GM23338 (cell line): Measurements from ENCODE around the gene FGFBP1. TPM values are rescaled to one million over a fixed set of nuclear protein-coding genes. Genes with fewer than 3 reads are reported as not detected.

Experiments
- ATAC-seq: fragments of 200-7000 bp; cut with Tn5 transposase; 3 replicates; pipeline ENCODE4 v1.9.1; 2020
- DNase-seq: peaks from one replicate; pipeline ENCODE4 v3.0.0-alpha.2; 2015; ENCODE audit warnings: low spot score
- H2AFZ ChIP-seq: fragments of 200-600 bp; sonication (generic); 2 replicates; pipeline ENCODE4 v1.8.0; 2016; ENCODE audit warnings: antibody characterized with exemption, mild to moderate bottlenecking, moderate library complexity
- H3F3A ChIP-seq: fragments of 200-600 bp; sonication (generic); replicated peaks from 2 replicates; pipeline ENCODE4 v1.8.0; 2017; ENCODE audit warnings: antibody characterized with exemption, mixed run types, low read depth
- H3K27ac ChIP-seq: fragments of 200-600 bp; sonication (generic); 2 replicates; pipeline ENCODE4 v1.6.1; 2016; ENCODE audit warnings: low read depth
- H3K27me3 ChIP-seq: fragments of 200-600 bp; sonication (generic); 2 replicates; pipeline ENCODE4 v1.8.0; 2016; ENCODE audit warnings: mild to moderate bottlenecking, mixed run types, moderate library complexity; ENCODE audit not compliant: insufficient read depth
- H3K36me3 ChIP-seq: fragments of 200-600 bp; sonication (generic); 2 replicates; pipeline ENCODE4 v1.8.0; 2016; ENCODE audit warnings: mild to moderate bottlenecking; ENCODE audit not compliant: insufficient read depth
- H3K4me1 ChIP-seq: fragments of 200-600 bp; sonication (generic); 2 replicates; pipeline ENCODE4 v1.8.0; 2016; ENCODE audit warnings: mild to moderate bottlenecking, moderate library complexity; ENCODE audit not compliant: insufficient read depth
- H3K4me2 ChIP-seq: fragments of 200-600 bp; sonication (generic); 2 replicates; pipeline ENCODE4 v1.7.1; 2017; ENCODE audit warnings: mixed run types
- H3K4me3 ChIP-seq: fragments of 200-600 bp; sonication (generic); 2 replicates; pipeline ENCODE4 v1.6.1; 2016; ENCODE audit warnings: mixed run types
- H3K79me2 ChIP-seq: fragments of 200-600 bp; sonication (generic); replicated peaks from 2 replicates; pipeline ENCODE4 v1.8.0; 2017; ENCODE audit warnings: mild to moderate bottlenecking; ENCODE audit not compliant: insufficient read depth
- H3K9me2 ChIP-seq: fragments of 200-600 bp; sonication (generic); 2 replicates; pipeline ENCODE4 v1.8.0; 2017; ENCODE audit not compliant: insufficient read depth
- H4K20me1 ChIP-seq: fragments of 200-600 bp; sonication (generic); replicated peaks from 2 replicates; pipeline ENCODE4 v1.8.0; 2017; ENCODE audit warnings: mild to moderate bottlenecking; ENCODE audit not compliant: insufficient read depth
- H3K27ac Mint-ChIP-seq: 2 replicates; pipeline ENCODE4 v1.8.0; 2020; ENCODE audit warnings: inconsistent platforms, mild to moderate bottlenecking, moderate library complexity, mixed read lengths
- H3K27me3 Mint-ChIP-seq: 3 replicates; pipeline ENCODE4 v1.8.0; 2022; ENCODE audit warnings: low read depth, mild to moderate bottlenecking, moderate library complexity, mixed read lengths, inconsistent platforms; ENCODE audit not compliant: insufficient read depth, poor library complexity
- H3K36me3 Mint-ChIP-seq: 3 replicates; pipeline ENCODE4 v1.8.0; 2021; ENCODE audit warnings: low read depth, mild to moderate bottlenecking, inconsistent platforms, moderate library complexity, mixed read lengths
- H3K4me1 Mint-ChIP-seq: 3 replicates; pipeline ENCODE4 v1.8.0; 2020; ENCODE audit warnings: mild to moderate bottlenecking, inconsistent platforms, mixed read lengths
- H3K4me3 Mint-ChIP-seq: 3 replicates; pipeline ENCODE4 v1.8.0; 2021; ENCODE audit warnings: moderate library complexity, mild to moderate bottlenecking, inconsistent platforms, mixed read lengths
- H3K9me3 Mint-ChIP-seq: 3 replicates; pipeline ENCODE4 v1.8.0; 2020; ENCODE audit warnings: moderate library complexity, mild to moderate bottlenecking, inconsistent platforms, mixed read lengths
- CREB1 ChIP-seq: fragments of 250-450 bp; sonication (Bioruptor Pico); IDR thresholded peaks from 2 replicates; pipeline ENCODE4 v1.5.0; 2020; ENCODE audit warnings: low read depth, mild to moderate bottlenecking, moderate library complexity
- NANOG ChIP-seq: IDR thresholded peaks from 2 replicates; pipeline ENCODE4 v1.6.1; 2016; ENCODE audit warnings: antibody characterized with exemption, borderline replicate concordance
- polyA plus RNA-seq: library from polyadenylated mRNA; unstranded; fragments of >200 nt; fragmentation: Nextera tagmentation; extraction: Ambion mirVana; gene quantifications from 2 replicates; pipeline ENCODE4 v1.2.1, GENCODE V29; 2016
- total RNA-seq: library from RNA; depleted of rRNA; stranded (reverse); fragments of >200 nt; shearing (Covaris generic); gene quantifications from 2 replicates; pipeline ENCODE4 v1.2.3, GENCODE V29; 2014
- TF ChIP-seq, protein P1 (sequence below), 2 experiments: fragments of 200-600 bp in 1 of 2; sonication (generic) in 1 of 2; conservative IDR thresholded peaks; 2 replicates each; pipeline versions ENCODE4 v1.5.1 to v1.6.1; 2016 to 2017; ENCODE audit warnings: antibody characterized with exemption in 2 of 2, low read depth in 2 of 2, mild to moderate bottlenecking in 2 of 2, moderate library complexity in 1 of 2
- TF ChIP-seq, protein P2 (sequence below): fragments of 250-450 bp; sonication (Bioruptor Pico); IDR thresholded peaks from 2 replicates; pipeline ENCODE4 v1.5.0; 2020; ENCODE audit warnings: mild to moderate bottlenecking, moderate library complexity

FGFBP1 gene
- total and polyA plus RNA-seq, 2 experiments from 2014 or later = 0.15 TPM; not detected in 1

DNA sequence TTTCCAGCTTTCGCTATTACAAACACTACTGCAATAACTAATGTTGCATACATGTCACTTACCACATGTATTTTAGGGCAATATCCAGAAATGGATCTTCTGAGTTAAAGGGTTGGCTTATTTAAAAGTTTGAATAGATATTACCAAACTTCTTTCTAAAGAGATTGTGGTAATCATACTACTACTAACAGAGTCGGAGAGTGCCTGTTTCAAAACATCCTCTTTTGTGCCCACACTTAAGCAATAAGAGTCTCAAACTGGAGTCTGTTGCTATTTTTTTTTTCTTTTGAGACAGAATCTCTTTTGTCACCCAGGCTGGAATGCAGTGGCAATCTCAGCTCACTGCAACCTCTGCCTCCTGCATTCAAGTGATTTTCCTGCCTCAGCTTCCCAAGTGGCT lies 35.8 kb downstream of the FGFBP1 start:
- H3K36me3 ChIP-seq = peaks cover 5% of the 10 kb centered on the region; the same call in 1 of the 2 replicates
- no peak overlapping the region for H2AFZ ChIP-seq
- peaks cover 6% of the 10 kb centered on the region for H3K4me1 ChIP-seq
- no peak overlapping the region for H3K27ac ChIP-seq
- H3K4me1 Mint-ChIP-seq = no peaks in the 10 kb centered on the region
- H3K4me3 Mint-ChIP-seq = no peak overlapping the region
- H3K4me3 ChIP-seq = no peak overlapping the region
- H4K20me1 ChIP-seq = no peaks in the 10 kb centered on the region
- peaks cover 13% of the 10 kb centered on the region; the same call in 2 of the 3 replicates for H3K9me3 Mint-ChIP-seq
- TF ChIP-seq, protein P1, sequence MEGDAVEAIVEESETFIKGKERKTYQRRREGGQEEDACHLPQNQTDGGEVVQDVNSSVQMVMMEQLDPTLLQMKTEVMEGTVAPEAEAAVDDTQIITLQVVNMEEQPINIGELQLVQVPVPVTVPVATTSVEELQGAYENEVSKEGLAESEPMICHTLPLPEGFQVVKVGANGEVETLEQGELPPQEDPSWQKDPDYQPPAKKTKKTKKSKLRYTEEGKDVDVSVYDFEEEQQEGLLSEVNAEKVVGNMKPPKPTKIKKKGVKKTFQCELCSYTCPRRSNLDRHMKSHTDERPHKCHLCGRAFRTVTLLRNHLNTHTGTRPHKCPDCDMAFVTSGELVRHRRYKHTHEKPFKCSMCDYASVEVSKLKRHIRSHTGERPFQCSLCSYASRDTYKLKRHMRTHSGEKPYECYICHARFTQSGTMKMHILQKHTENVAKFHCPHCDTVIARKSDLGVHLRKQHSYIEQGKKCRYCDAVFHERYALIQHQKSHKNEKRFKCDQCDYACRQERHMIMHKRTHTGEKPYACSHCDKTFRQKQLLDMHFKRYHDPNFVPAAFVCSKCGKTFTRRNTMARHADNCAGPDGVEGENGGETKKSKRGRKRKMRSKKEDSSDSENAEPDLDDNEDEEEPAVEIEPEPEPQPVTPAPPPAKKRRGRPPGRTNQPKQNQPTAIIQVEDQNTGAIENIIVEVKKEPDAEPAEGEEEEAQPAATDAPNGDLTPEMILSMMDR (conservative IDR thresholded peaks at IDR 0.05; ENCODE audit: low read depth in 2 of 2) = no peak
- TF ChIP-seq CREB1 (CRISPR knock-in tag) (no peak), NANOG (no peak)
- TF ChIP-seq, protein P2, sequence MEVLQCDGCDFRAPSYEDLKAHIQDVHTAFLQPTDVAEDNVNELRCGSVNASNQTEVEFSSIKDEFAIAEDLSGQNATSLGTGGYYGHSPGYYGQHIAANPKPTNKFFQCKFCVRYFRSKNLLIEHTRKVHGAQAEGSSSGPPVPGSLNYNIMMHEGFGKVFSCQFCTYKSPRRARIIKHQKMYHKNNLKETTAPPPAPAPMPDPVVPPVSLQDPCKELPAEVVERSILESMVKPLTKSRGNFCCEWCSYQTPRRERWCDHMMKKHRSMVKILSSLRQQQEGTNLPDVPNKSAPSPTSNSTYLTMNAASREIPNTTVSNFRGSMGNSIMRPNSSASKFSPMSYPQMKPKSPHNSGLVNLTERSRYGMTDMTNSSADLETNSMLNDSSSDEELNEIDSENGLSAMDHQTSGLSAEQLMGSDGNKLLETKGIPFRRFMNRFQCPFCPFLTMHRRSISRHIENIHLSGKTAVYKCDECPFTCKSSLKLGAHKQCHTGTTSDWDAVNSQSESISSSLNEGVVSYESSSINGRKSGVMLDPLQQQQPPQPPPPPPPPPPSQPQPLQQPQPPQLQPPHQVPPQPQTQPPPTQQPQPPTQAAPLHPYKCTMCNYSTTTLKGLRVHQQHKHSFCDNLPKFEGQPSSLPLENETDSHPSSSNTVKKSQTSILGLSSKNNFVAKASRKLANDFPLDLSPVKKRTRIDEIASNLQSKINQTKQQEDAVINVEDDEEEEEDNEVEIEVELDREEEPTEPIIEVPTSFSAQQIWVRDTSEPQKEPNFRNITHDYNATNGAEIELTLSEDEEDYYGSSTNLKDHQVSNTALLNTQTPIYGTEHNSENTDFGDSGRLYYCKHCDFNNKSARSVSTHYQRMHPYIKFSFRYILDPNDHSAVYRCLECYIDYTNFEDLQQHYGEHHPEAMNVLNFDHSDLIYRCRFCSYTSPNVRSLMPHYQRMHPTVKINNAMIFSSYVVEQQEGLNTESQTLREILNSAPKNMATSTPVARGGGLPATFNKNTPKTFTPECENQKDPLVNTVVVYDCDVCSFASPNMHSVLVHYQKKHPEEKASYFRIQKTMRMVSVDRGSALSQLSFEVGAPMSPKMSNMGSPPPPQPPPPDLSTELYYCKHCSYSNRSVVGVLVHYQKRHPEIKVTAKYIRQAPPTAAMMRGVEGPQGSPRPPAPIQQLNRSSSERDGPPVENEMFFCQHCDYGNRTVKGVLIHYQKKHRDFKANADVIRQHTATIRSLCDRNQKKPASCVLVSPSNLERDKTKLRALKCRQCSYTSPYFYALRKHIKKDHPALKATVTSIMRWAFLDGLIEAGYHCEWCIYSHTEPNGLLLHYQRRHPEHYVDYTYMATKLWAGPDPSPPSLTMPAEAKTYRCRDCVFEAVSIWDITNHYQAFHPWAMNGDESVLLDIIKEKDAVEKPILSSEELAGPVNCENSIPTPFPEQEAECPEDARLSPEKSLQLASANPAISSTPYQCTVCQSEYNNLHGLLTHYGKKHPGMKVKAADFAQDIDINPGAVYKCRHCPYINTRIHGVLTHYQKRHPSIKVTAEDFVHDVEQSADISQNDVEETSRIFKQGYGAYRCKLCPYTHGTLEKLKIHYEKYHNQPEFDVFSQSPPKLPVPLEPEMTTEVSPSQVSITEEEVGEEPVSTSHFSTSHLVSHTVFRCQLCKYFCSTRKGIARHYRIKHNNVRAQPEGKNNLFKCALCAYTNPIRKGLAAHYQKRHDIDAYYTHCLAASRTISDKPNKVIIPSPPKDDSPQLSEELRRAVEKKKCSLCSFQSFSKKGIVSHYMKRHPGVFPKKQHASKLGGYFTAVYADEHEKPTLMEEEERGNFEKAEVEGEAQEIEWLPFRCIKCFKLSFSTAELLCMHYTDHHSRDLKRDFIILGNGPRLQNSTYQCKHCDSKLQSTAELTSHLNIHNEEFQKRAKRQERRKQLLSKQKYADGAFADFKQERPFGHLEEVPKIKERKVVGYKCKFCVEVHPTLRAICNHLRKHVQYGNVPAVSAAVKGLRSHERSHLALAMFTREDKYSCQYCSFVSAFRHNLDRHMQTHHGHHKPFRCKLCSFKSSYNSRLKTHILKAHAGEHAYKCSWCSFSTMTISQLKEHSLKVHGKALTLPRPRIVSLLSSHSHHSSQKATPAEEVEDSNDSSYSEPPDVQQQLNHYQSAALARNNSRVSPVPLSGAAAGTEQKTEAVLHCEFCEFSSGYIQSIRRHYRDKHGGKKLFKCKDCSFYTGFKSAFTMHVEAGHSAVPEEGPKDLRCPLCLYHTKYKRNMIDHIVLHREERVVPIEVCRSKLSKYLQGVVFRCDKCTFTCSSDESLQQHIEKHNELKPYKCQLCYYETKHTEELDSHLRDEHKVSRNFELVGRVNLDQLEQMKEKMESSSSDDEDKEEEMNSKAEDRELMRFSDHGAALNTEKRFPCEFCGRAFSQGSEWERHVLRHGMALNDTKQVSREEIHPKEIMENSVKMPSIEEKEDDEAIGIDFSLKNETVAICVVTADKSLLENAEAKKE (CRISPR knock-in tag) = no peak
- peaks cover 24% of the 10 kb centered on the region for H3K9me2 ChIP-seq
- no peaks in the 10 kb centered on the region for H3K27me3 ChIP-seq
- no peaks in the 10 kb centered on the region for H3K36me3 Mint-ChIP-seq
- peaks cover 4% of the 10 kb centered on the region for H3K27me3 Mint-ChIP-seq
- 0 out of 2 replicates have a peak, but pooled peaks cover 3% of the 10 kb centered on the region for H3F3A ChIP-seq
- H3K27ac Mint-ChIP-seq = no peak overlapping the region
- no peak overlapping the region for H3K4me2 ChIP-seq
- ATAC-seq (no peak), DNase-seq (no peak)
- H3K79me2 ChIP-seq = no peaks in the 10 kb centered on the region
